Parathyroid adenoma (tissue), 2 donors: ENCODE measurements around the gene ACTN1.

ENCODE experiments used
- H2AFZ ChIP-seq: fragments of 300-600 bp; sonication (generic); one replicate; pipeline ENCODE4 v1.7.0; 2017; ENCODE audit warnings: antibody characterized with exemption, mild to moderate bottlenecking
- H3K27ac ChIP-seq: fragments of 300-600 bp; sonication (generic); one replicate; pipeline ENCODE4 v1.7.0; 2017
- H3K27me3 ChIP-seq: fragments of 300-600 bp; sonication (generic); one replicate; pipeline ENCODE4 v1.7.0; 2017; ENCODE audit warnings: low read length; ENCODE audit not compliant: control insufficient read depth, insufficient read depth
- H3K36me3 ChIP-seq: fragments of 300-600 bp; sonication (generic); one replicate; pipeline ENCODE4 v1.7.0; 2017; ENCODE audit warnings: low read length; ENCODE audit not compliant: control insufficient read depth, insufficient read depth
- H3K4me1 ChIP-seq: fragments of 300-600 bp; sonication (generic); one replicate; pipeline ENCODE4 v1.7.0; 2017; ENCODE audit warnings: control low read depth
- H3K4me2 ChIP-seq: fragments of 300-600 bp; sonication (generic); one replicate; pipeline ENCODE4 v1.7.0; 2017; ENCODE audit warnings: low read length
- H3K4me3 ChIP-seq: fragments of 300-600 bp; sonication (generic); one replicate; pipeline ENCODE4 v1.7.0; 2017; ENCODE audit warnings: low read depth, low read length
- H3K79me2 ChIP-seq: fragments of 300-600 bp; sonication (generic); one replicate; pipeline ENCODE4 v1.7.0; 2017; ENCODE audit warnings: control low read depth
- H3K9ac ChIP-seq: fragments of 300-600 bp; sonication (generic); one replicate; pipeline ENCODE4 v1.7.0; 2017; ENCODE audit warnings: mild to moderate bottlenecking
- H3K9me3 ChIP-seq: fragments of 300-600 bp; sonication (generic); one replicate; pipeline ENCODE4 v1.7.0; 2017; ENCODE audit warnings: low read length; ENCODE audit not compliant: control insufficient read depth
- TF ChIP-seq, protein P1 (sequence below): fragments of 300-600 bp; sonication (generic); IDR thresholded peaks from one replicate; pipeline ENCODE4 v1.7.0; 2017; ENCODE audit warnings: antibody characterized with exemption, mild to moderate bottlenecking
- donor health status: primary hyperparathyroidism.

ACTN1 gene

DNA sequence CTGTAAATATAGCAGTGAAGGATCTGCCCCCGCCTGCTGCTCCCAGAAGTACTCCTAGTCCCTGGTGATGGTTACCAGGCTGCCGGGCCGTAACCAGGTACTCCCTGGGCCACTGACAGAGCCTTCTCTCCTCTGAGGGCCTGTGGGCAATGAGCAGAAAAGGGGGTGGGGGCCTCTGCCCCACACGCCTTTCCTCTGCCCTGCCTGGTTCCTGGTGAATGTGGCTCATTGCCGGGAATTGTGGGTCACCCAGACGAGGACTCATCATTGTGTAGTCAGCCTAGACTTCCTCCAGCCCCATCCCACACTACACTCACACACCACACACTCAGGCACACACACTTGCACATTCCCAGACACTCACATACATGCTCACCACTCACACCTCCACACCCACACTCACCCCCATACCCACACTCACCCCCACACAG, 35.7 kb upstream of the ACTN1 start:
- Histone ChIP-seq H3K27ac (no peak overlapping the region), H3K4me1 (no peaks in the 10 kb centered on the region), H3K27me3 (no peaks in the 10 kb centered on the region), H3K36me3 (no peaks in the 10 kb centered on the region), H3K9ac (no peak overlapping the region), H2AFZ (no peak overlapping the region), H3K4me3 (no peak overlapping the region), H3K9me3 (no peaks in the 10 kb centered on the region), H3K79me2 (no peaks in the 10 kb centered on the region), H3K4me2 (no peak overlapping the region)
- TF ChIP-seq, protein P1, sequence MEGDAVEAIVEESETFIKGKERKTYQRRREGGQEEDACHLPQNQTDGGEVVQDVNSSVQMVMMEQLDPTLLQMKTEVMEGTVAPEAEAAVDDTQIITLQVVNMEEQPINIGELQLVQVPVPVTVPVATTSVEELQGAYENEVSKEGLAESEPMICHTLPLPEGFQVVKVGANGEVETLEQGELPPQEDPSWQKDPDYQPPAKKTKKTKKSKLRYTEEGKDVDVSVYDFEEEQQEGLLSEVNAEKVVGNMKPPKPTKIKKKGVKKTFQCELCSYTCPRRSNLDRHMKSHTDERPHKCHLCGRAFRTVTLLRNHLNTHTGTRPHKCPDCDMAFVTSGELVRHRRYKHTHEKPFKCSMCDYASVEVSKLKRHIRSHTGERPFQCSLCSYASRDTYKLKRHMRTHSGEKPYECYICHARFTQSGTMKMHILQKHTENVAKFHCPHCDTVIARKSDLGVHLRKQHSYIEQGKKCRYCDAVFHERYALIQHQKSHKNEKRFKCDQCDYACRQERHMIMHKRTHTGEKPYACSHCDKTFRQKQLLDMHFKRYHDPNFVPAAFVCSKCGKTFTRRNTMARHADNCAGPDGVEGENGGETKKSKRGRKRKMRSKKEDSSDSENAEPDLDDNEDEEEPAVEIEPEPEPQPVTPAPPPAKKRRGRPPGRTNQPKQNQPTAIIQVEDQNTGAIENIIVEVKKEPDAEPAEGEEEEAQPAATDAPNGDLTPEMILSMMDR = no peak

DNA sequence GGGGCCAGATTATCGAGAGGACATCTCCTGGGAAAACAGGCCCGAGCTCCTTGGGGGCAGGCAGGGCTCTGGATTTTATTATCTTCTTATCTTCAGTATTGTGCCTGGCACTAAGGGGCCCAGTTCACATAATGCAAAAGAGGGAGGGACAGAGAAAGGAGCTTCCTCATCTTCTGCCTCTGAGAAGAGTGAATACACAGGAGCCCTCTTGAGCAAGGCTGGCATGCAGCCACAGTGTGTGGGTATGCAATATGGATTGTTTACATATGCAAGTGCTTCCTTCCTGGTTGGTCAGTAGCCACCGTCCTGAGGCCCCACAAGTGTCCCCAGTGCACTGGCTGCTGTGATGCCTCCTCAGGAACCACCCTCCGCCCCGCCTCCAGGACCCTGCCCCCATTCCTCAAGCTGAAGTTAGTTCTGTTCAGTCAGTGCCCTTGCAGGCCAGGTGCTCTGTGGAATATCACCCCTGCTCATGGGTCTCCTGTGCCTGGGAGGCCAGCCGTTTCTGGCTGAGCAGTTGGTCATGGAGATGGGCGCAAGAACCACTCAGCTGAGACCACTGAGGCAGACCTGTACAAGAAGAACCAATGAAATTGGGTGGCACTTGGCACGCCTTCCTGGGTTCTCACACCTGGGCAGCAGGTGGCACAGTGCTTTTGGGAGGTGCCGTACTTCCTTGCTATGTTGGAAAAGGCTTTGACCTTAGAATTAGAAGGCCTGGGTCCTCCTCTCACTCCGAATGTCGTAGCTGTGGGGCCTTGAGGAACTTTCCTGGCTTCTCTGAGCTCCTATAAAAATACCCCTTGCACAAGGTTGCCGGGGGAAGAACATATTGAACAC, 35.1 kb upstream of the ACTN1 start:
- H3K36me3 ChIP-seq = no peaks in the 10 kb centered on the region
- no peak overlapping the region for H3K9ac ChIP-seq
- H3K27ac ChIP-seq = no peak overlapping the region

DNA sequence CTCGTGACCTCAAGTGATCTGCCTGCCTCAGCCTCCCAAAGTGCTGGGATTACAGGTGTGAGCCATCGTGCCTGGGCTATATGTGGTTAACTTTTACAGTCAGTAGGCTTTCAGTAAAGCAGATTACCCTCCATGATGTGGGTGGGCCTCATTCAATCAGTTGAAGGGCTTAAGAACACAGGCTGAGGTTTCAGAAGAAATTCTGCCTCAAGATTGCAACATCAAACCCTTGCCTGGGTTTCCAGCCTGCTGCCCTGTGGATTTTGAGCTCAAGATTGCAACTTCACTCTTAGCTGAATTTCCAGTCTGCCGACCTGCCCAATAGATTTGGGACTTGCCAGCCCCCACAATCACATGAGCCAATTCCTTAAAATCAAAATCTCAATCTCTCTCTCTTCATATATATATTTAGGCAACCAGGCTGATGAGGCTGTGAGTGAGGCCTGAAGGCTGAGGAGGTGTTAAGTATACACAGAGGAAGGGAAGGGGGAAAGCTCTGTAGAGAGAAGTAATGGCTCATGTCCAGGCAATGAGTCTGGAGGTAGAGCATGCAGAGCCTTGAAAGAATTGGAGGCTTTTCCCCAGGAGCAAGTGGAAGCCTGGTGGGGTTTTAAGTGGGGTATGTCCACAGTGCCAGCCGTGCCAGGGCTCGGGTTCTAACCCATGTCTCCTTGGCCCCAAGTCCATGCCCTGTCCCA, 33.3 kb upstream of the ACTN1 start:
- Histone ChIP-seq H3K27ac (no peak overlapping the region), H3K4me3 (no peak overlapping the region), H3K36me3 (no peaks in the 10 kb centered on the region), H3K27me3 (no peaks in the 10 kb centered on the region), H3K4me2 (no peak overlapping the region), H3K79me2 (no peaks in the 10 kb centered on the region), H3K4me1 (no peaks in the 10 kb centered on the region), H2AFZ (no peak overlapping the region), H3K9ac (no peak overlapping the region), H3K9me3 (no peaks in the 10 kb centered on the region)
- TF ChIP-seq, protein P1 = no peak

More for the DNA sequence above, 35.1 kb upstream of the ACTN1 start:
- no peaks in the 10 kb centered on the region for H3K9me3 ChIP-seq
- no peak overlapping the region for H2AFZ ChIP-seq
- TF ChIP-seq, protein P1 = no peak
- no peaks in the 10 kb centered on the region for H3K4me1 ChIP-seq
- H3K79me2 ChIP-seq = no peaks in the 10 kb centered on the region
- H3K4me3 ChIP-seq = no peak overlapping the region
- H3K4me2 ChIP-seq = no peak overlapping the region
- H3K27me3 ChIP-seq = no peaks in the 10 kb centered on the region

DNA sequence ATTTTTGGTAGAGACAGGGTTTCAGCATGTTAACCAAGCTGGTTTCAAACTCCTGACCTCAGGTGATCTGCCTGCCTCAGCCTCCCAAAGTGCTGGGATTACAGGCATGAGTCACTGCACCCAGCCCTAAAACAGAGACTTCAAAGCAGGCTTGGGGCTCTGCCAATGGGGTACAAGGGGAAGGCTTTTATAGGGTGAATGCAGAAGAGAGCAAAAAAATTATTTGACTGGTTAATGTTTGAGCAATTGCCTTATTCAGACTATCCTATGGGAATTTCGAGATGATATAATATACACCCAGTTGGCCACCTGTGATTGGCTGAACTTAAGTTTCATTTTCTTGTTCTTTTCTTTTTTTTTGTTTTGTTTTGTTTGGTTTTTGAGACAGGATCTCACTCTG, 31.5 kb upstream of the ACTN1 start:
- Histone ChIP-seq H3K4me1 (no peaks in the 10 kb centered on the region), H3K27ac (no peak overlapping the region), H3K4me3 (no peak overlapping the region), H2AFZ (no peak overlapping the region), H3K9me3 (no peaks in the 10 kb centered on the region), H3K4me2 (no peak overlapping the region), H3K27me3 (no peaks in the 10 kb centered on the region), H3K9ac (no peak overlapping the region), H3K79me2 (no peaks in the 10 kb centered on the region), H3K36me3 (no peaks in the 10 kb centered on the region)
- TF ChIP-seq, protein P1 = no peak
